ENCODE data around the gene LHFPL5.

The LHFPL5 gene

DNA sequence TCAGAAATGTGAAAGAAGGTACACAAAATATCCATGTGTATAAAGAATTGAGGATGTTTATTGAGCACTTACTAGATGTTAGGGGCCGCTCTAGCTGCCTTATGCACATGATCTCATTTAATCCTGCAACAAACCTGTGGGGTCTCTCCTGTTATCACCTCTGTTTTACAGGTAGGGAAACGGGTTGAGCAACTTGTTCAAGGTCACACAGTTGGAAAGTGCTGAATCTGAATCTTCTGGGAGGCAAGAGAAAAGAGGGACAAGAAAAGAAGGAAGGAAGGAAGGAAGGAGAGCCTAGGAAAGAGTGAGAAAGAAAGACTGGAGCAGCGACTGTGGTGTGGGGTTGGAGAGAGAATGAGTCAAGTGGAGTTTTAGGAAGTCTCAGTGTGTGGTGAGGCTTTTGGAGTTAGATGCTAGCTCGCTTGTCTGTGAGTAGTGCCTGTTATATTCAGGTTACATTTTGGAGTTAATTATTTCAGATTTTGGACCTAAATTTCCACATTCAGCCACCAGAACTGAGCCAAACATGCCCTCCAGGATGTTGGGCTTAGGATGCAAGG is 16.6 kb upstream of the LHFPL5 start:
- H3K27ac ChIP-seq (replicated peaks): no peak overlapping the region
- H3K27me3 ChIP-seq (ENCODE audit: insufficient read depth, poor library complexity, severe bottlenecking): peaks cover 38% of the 10 kb centered on the region
- H3K4me3 ChIP-seq (replicated peaks; ENCODE audit: insufficient read depth, low read length): no peak overlapping the region
- TF ChIP-seq, protein P1, sequence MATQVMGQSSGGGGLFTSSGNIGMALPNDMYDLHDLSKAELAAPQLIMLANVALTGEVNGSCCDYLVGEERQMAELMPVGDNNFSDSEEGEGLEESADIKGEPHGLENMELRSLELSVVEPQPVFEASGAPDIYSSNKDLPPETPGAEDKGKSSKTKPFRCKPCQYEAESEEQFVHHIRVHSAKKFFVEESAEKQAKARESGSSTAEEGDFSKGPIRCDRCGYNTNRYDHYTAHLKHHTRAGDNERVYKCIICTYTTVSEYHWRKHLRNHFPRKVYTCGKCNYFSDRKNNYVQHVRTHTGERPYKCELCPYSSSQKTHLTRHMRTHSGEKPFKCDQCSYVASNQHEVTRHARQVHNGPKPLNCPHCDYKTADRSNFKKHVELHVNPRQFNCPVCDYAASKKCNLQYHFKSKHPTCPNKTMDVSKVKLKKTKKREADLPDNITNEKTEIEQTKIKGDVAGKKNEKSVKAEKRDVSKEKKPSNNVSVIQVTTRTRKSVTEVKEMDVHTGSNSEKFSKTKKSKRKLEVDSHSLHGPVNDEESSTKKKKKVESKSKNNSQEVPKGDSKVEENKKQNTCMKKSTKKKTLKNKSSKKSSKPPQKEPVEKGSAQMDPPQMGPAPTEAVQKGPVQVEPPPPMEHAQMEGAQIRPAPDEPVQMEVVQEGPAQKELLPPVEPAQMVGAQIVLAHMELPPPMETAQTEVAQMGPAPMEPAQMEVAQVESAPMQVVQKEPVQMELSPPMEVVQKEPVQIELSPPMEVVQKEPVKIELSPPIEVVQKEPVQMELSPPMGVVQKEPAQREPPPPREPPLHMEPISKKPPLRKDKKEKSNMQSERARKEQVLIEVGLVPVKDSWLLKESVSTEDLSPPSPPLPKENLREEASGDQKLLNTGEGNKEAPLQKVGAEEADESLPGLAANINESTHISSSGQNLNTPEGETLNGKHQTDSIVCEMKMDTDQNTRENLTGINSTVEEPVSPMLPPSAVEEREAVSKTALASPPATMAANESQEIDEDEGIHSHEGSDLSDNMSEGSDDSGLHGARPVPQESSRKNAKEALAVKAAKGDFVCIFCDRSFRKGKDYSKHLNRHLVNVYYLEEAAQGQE (IDR thresholded peaks at IDR 0.05; ENCODE audit: insufficient replicate concordance, low read depth): no peak
- TF ChIP-seq, protein P2, sequence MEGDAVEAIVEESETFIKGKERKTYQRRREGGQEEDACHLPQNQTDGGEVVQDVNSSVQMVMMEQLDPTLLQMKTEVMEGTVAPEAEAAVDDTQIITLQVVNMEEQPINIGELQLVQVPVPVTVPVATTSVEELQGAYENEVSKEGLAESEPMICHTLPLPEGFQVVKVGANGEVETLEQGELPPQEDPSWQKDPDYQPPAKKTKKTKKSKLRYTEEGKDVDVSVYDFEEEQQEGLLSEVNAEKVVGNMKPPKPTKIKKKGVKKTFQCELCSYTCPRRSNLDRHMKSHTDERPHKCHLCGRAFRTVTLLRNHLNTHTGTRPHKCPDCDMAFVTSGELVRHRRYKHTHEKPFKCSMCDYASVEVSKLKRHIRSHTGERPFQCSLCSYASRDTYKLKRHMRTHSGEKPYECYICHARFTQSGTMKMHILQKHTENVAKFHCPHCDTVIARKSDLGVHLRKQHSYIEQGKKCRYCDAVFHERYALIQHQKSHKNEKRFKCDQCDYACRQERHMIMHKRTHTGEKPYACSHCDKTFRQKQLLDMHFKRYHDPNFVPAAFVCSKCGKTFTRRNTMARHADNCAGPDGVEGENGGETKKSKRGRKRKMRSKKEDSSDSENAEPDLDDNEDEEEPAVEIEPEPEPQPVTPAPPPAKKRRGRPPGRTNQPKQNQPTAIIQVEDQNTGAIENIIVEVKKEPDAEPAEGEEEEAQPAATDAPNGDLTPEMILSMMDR (IDR thresholded peaks at IDR 0.05; ENCODE audit: insufficient read depth, low read length): no peak
- TF ChIP-seq SPI1 (IDR thresholded peaks at IDR 0.05; ENCODE audit: borderline replicate concordance, low read depth) (no peak), POLR2AphosphoS5 (IDR thresholded peaks at IDR 0.05; ENCODE audit: low read depth) (no peak), GABPA (IDR thresholded peaks at IDR 0.05; ENCODE audit: low read depth) (no peak)
- DNase-seq (ENCODE audit: low read depth in 1 of 2, low spot score in 1 of 2): no peak

DNA sequence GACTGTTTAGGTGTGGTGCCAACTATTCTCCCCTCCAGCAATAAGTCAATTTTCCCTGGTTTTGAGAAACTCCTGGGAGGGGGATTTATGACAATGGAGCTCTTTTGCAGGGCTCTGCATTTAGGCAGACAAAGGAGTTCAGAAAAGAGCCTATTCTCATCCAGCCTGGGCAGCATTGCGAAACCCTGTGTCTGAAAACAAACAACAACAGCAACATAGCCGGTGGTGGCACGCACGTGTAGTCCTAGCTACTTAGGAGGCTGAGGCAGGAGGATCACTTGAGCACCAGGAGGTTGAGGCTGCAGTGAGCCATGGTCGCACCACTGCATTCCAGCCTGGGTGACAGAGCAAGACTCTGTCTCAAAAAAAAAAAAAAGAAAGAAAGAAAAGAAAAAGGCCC is 14.5 kb upstream of the LHFPL5 start:
- no peak overlapping the region for H3K27ac ChIP-seq (replicated peaks)
- H3K27me3 ChIP-seq (ENCODE audit: insufficient read depth, poor library complexity, severe bottlenecking): peaks cover 43% of the 10 kb centered on the region
- no peak for DNase-seq (ENCODE audit: low read depth in 1 of 2, low spot score in 1 of 2)
- no peak overlapping the region for H3K4me3 ChIP-seq (replicated peaks; ENCODE audit: insufficient read depth, low read length)
- TF ChIP-seq POLR2AphosphoS5 (IDR thresholded peaks at IDR 0.05; ENCODE audit: low read depth) (no peak), SPI1 (IDR thresholded peaks at IDR 0.05; ENCODE audit: borderline replicate concordance, low read depth) (no peak), GABPA (IDR thresholded peaks at IDR 0.05; ENCODE audit: low read depth) (no peak)
- TF ChIP-seq, protein P2 (IDR thresholded peaks at IDR 0.05; ENCODE audit: insufficient read depth, low read length): no peak
- TF ChIP-seq, protein P1 (IDR thresholded peaks at IDR 0.05; ENCODE audit: insufficient replicate concordance, low read depth): no peak

DNA sequence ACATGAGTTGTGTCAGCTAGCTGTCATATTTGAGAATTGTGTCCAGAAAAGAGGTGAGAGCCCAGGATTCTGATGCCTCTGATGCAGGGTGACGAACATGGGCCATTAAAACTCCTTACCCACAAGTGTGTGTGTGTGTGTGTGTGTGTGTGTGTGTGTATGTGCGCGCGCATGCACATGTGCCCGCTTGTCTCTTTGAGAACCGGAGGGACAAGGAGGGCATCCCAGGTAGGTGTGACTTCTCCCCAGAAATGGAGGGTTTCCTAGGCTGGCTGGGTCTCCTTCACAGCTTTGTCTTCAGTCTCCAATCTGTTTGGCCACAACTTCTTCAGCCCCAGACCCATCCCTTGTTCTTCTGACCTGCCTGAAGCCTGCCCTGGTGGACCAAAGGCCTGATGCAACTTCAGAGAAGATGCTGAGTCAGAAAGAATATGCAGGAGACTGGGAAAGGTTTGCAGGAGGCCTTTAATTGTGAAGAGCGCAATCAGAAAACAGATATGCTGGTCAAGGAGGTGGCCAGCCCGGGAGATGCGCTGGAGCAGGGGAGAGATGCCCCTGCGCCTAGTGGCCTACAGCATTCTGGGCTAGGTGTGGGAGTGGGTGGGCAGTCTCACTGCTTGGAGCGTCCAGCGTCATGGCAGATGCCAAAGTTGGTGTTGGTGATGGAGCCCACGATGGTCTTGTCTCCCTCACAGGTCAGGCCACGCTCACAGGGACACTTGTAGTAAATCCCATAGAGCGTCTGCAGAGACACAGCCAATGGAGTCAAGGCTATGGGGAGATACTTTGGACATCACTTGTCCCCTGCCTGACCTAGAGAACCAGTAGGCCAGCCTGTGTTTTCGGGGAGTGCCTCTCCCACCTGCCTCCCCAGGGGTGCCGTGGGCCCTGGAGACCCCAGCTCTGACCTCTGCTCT is 10.4 kb upstream of the LHFPL5 start:
- DNase-seq (ENCODE audit: low read depth in 1 of 2, low spot score in 1 of 2): no peak
- H3K27ac ChIP-seq (replicated peaks): no peak overlapping the region
- H3K4me3 ChIP-seq (replicated peaks; ENCODE audit: insufficient read depth, low read length): no peak overlapping the region
- peaks cover 20% of the 10 kb centered on the region for H3K27me3 ChIP-seq (ENCODE audit: insufficient read depth, poor library complexity, severe bottlenecking)
- TF ChIP-seq SPI1 (IDR thresholded peaks at IDR 0.05; ENCODE audit: borderline replicate concordance, low read depth) (no peak), POLR2AphosphoS5 (IDR thresholded peaks at IDR 0.05; ENCODE audit: low read depth) (no peak), GABPA (IDR thresholded peaks at IDR 0.05; ENCODE audit: low read depth) (no peak)
- TF ChIP-seq, protein P2 (IDR thresholded peaks at IDR 0.05; ENCODE audit: insufficient read depth, low read length): no peak
- TF ChIP-seq, protein P1 (IDR thresholded peaks at IDR 0.05; ENCODE audit: insufficient replicate concordance, low read depth): no peak

All from HL-60 (cell line).